ENCODE data around the gene AKT1. TPM values are rescaled to one million over a fixed set of nuclear protein-coding genes. Genes with fewer than 3 reads are reported as not detected.
"Not testable (repeated sequence)": the region's sequence is repeated elsewhere in the genome, so short reads cannot be mapped to it uniquely, and the experiment has no call there.

The AKT1 gene
- total RNA-seq, 1 donor from 2014 or later: 112 TPM

GRCh38 chr14:104753528-104754212 lies 41.9 kb downstream of the AKT1 start:
- intact Hi-C loops (cut with DNase I): loop anchor here (1.0 to 2.0 kb wide), 3 partner anchors 47 to 219 kb away; no protein-coding TSS in a partner anchor
- Histone ChIP-seq H3K27ac (peak overlapping the region; percentile 81 to 95), H3K4me1 (peaks cover 33 to 48% of the 10 kb centered on the region in 2 donors)

GRCh38 chr14:104752735-104753527 lies 42.6 kb downstream of the AKT1 start, which contains the start of gene SIVA1:
TSS of gene SIVA1 (plus strand) at chr14:104753147. CDS start at chr14:104753202, 55 bp downstream.
- H3K9me3 ChIP-seq: no peaks in the 10 kb centered on the region
- peak within 1 kb of the TSS; percentile 81 to 95 for H3K27ac ChIP-seq
- H3K36me3 ChIP-seq: peaks cover 26 to 29% of the 10 kb centered on the region in 2 donors
- DNase-seq (ENCODE audit: low spot score in 2 of 2): peak; percentile 98 to 100
- intact Hi-C loops (cut with DNase I): loop anchor here (1.0 to 2.0 kb wide), 4 partner anchors 30 to 220 kb away; no protein-coding TSS in a partner anchor
- peaks cover 40 to 55% of the 10 kb centered on the region in 2 donors for H3K4me1 ChIP-seq
- H3K27me3 ChIP-seq: no peaks in the 10 kb centered on the region
- peak within 1 kb of the TSS; percentile 89 to 99 for H3K4me3 ChIP-seq
- TF ChIP-seq, protein P1, sequence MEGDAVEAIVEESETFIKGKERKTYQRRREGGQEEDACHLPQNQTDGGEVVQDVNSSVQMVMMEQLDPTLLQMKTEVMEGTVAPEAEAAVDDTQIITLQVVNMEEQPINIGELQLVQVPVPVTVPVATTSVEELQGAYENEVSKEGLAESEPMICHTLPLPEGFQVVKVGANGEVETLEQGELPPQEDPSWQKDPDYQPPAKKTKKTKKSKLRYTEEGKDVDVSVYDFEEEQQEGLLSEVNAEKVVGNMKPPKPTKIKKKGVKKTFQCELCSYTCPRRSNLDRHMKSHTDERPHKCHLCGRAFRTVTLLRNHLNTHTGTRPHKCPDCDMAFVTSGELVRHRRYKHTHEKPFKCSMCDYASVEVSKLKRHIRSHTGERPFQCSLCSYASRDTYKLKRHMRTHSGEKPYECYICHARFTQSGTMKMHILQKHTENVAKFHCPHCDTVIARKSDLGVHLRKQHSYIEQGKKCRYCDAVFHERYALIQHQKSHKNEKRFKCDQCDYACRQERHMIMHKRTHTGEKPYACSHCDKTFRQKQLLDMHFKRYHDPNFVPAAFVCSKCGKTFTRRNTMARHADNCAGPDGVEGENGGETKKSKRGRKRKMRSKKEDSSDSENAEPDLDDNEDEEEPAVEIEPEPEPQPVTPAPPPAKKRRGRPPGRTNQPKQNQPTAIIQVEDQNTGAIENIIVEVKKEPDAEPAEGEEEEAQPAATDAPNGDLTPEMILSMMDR (IDR thresholded peaks at IDR 0.05): no peak

More at GRCh38 chr14:104753528-104754212, 41.9 kb downstream of the AKT1 start:
- TF ChIP-seq, protein P1 (IDR thresholded peaks at IDR 0.05): no peak
- H3K27me3 ChIP-seq: no peaks in the 10 kb centered on the region
- peaks cover 32 to 33% of the 10 kb centered on the region in 2 donors for H3K36me3 ChIP-seq
- H3K9me3 ChIP-seq: no peaks in the 10 kb centered on the region
- DNase-seq (ENCODE audit: low spot score in 2 of 2): no peak
- peak overlapping the region; percentile 89 to 99 for H3K4me3 ChIP-seq

DNA sequence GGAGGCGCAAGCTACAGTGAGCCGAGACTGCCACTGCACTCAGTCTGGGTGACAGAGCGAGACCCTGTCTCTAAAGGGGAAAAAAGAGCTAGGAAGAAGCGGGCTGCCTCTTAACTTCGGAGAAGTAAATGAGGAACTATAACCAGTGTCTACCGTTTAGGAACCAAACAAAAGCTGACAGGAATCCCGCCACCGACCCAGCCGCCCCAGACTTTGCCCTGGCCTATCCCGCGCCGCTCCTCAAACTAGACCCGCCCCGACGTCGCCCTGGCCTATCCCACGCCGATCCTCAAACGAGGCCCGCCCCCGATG lies 43.2 kb downstream of the AKT1 start:
- H3K9me3 ChIP-seq: no peaks in the 10 kb centered on the region
- H3K4me1 ChIP-seq: peaks cover 45 to 60% of the 10 kb centered on the region in 2 donors
- DNase-seq (ENCODE audit: low spot score in 2 of 2): no peak
- TF ChIP-seq, protein P1 (IDR thresholded peaks at IDR 0.05): no peak
- intact Hi-C loops (cut with DNase I): loop anchor here (1.0 to 2.0 kb wide), 3 partner anchors 29 to 220 kb away; no protein-coding TSS in a partner anchor
- H3K36me3 ChIP-seq: peaks cover 20 to 24% of the 10 kb centered on the region in 2 donors
- peak overlapping the region; percentile 74 to 81 for H3K27ac ChIP-seq
- H3K4me3 ChIP-seq: peak overlapping the region; percentile 89 to 99
- H3K27me3 ChIP-seq: no peaks in the 10 kb centered on the region

DNA sequence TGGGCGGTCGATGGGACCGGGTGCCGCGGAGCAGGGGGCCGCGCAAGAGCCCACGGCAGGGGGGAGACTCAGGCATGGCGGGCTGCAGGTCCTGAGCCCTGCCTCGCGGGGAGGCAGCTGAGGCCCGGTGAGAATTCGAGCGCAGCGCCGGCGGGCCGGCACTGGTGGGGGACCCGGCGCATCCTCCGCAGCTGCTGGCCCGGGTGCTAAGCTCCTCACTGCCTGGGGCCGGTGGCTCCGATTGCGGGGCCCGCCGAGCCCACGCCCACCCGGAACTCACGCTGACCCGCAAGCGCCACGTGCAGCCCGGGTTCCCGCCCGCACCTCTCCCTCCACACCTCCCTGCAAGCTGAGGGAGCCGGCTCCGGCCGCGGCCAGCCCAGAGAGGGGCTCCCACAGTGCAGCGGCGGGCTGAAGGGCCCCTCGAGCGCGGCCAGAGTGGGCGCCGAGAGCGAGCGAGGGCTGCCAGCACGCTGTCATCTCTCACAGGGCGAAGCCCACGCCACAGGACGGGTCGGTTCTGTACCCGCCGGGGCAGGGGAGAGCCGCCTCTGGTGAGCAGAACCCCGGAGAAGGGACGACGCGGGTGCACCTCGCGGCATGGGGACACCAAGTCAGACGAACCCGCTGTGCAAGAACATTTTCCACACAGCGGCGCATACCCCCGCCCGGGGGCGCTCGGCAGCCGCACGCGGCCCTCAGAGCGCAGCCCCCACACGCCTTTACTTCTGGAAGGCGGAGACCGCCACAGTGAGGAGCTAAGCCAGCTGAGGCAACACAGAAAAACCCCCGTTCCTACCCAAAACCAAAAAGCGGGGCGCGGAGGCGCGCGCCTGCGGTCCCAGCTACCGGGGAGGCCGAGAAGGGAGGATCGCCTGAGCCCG lies 43.8 kb downstream of the AKT1 start:
- TF ChIP-seq, protein P1 (IDR thresholded peaks at IDR 0.05): no peak
- Histone ChIP-seq H3K27ac (peak overlapping the region; percentile 74 to 92), H3K4me1 (peaks cover 47 to 66% of the 10 kb centered on the region in 2 donors), H3K27me3 (no peaks in the 10 kb centered on the region), H3K9me3 (no peaks in the 10 kb centered on the region), H3K36me3 (peaks cover 14 to 18% of the 10 kb centered on the region in 2 donors), H3K4me3 (peak overlapping the region; percentile 43 to 89)
- intact Hi-C loops (cut with DNase I): loop anchor here (1.0 to 2.0 kb wide), 3 partner anchors 28 to 221 kb away; no protein-coding TSS in a partner anchor
- no peak for DNase-seq (ENCODE audit: low spot score in 2 of 2)

GRCh38 chr14:104750753-104751057 lies 44.8 kb downstream of the AKT1 start:
- peak overlapping the region; percentile 87 to 92 for H3K27ac ChIP-seq
- intact Hi-C loops (cut with DNase I); H3K9me3 ChIP-seq; H3K36me3 ChIP-seq; DNase-seq (ENCODE audit: low spot score in 2 of 2); H3K27me3 ChIP-seq: not testable (repeated sequence)
- H3K4me3 ChIP-seq: peak overlapping the region in 1 of 2 donors; percentile 39
- H3K4me1 ChIP-seq: peaks cover 54 to 77% of the 10 kb centered on the region in 2 donors
